ENCODE data around the gene PCDHGC4.

- TF ChIP-seq CTCF (IDR thresholded peaks at IDR 0.05) (no peak), POLR2A (IDR thresholded peaks at IDR 0.05) (no peak)
Measured at GRCh38 chr5:141529002-141529401, 44.2 kb downstream of the PCDHGC4 start.

Data from uterus (tissue), 2 donors.